ENCODE measurements around the gene BIN1.

DNA sequence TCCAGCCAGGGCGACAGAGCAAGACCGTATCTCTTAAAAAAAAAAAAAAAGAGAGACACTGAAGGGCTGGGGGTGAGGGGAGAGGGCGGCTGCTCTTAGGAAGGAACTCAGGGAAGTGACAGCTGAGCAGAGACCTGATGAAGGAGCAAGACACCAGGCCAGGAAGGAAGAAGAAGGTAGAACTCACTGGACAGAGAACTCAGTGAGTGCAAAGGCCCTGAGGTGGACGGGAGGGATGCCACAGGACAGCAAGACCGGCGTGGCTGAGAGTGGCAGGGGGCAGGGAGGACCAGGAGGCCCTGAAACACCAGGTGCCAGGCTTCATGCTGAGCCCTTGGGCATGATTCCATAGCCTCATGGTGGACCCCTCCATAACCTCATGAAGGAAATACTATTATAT is 18.2 kb downstream of the BIN1 start:
- TF ChIP-seq, protein P1, sequence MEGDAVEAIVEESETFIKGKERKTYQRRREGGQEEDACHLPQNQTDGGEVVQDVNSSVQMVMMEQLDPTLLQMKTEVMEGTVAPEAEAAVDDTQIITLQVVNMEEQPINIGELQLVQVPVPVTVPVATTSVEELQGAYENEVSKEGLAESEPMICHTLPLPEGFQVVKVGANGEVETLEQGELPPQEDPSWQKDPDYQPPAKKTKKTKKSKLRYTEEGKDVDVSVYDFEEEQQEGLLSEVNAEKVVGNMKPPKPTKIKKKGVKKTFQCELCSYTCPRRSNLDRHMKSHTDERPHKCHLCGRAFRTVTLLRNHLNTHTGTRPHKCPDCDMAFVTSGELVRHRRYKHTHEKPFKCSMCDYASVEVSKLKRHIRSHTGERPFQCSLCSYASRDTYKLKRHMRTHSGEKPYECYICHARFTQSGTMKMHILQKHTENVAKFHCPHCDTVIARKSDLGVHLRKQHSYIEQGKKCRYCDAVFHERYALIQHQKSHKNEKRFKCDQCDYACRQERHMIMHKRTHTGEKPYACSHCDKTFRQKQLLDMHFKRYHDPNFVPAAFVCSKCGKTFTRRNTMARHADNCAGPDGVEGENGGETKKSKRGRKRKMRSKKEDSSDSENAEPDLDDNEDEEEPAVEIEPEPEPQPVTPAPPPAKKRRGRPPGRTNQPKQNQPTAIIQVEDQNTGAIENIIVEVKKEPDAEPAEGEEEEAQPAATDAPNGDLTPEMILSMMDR (IDR thresholded peaks at IDR 0.05): no peak
- TF ChIP-seq, protein P2, sequence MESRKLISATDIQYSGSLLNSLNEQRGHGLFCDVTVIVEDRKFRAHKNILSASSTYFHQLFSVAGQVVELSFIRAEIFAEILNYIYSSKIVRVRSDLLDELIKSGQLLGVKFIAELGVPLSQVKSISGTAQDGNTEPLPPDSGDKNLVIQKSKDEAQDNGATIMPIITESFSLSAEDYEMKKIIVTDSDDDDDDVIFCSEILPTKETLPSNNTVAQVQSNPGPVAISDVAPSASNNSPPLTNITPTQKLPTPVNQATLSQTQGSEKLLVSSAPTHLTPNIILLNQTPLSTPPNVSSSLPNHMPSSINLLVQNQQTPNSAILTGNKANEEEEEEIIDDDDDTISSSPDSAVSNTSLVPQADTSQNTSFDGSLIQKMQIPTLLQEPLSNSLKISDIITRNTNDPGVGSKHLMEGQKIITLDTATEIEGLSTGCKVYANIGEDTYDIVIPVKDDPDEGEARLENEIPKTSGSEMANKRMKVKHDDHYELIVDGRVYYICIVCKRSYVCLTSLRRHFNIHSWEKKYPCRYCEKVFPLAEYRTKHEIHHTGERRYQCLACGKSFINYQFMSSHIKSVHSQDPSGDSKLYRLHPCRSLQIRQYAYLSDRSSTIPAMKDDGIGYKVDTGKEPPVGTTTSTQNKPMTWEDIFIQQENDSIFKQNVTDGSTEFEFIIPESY (IDR thresholded peaks at IDR 0.05; ENCODE audit: borderline replicate concordance, low read depth): no peak
- TF ChIP-seq CHD2 (IDR thresholded peaks at IDR 0.05; ENCODE audit: low read length, partially characterized antibody): no peak
- no peak for TF ChIP-seq POLR2AphosphoS5 (IDR thresholded peaks at IDR 0.05; ENCODE audit: low read depth, low read length)
- no peak for TF ChIP-seq GATA2 (CRISPR knock-in tag; IDR thresholded peaks at IDR 0.05)
- TF ChIP-seq, protein P3, sequence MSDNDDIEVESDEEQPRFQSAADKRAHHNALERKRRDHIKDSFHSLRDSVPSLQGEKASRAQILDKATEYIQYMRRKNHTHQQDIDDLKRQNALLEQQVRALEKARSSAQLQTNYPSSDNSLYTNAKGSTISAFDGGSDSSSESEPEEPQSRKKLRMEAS (IDR thresholded peaks at IDR 0.05; ENCODE audit: low read depth): no peak
- TF ChIP-seq RAD21 (IDR thresholded peaks at IDR 0.05; ENCODE audit: low read length): no peak
- TF ChIP-seq, protein P4, sequence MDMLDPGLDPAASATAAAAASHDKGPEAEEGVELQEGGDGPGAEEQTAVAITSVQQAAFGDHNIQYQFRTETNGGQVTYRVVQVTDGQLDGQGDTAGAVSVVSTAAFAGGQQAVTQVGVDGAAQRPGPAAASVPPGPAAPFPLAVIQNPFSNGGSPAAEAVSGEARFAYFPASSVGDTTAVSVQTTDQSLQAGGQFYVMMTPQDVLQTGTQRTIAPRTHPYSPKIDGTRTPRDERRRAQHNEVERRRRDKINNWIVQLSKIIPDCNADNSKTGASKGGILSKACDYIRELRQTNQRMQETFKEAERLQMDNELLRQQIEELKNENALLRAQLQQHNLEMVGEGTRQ (IDR thresholded peaks at IDR 0.05; ENCODE audit: borderline replicate concordance, low read depth, low read length): no peak
- TF ChIP-seq, protein P5, sequence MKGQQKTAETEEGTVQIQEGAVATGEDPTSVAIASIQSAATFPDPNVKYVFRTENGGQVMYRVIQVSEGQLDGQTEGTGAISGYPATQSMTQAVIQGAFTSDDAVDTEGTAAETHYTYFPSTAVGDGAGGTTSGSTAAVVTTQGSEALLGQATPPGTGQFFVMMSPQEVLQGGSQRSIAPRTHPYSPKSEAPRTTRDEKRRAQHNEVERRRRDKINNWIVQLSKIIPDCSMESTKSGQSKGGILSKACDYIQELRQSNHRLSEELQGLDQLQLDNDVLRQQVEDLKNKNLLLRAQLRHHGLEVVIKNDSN (IDR thresholded peaks at IDR 0.05; ENCODE audit: borderline replicate concordance, low read depth): no peak
- TF ChIP-seq SIN3A (IDR thresholded peaks at IDR 0.05; ENCODE audit: borderline replicate concordance, low read depth, low read length): no peak
